HG02623 (cell line): ENCODE data around the gene NOL4.

Experiments used
- ATAC-seq: cut with Tn5 transposase; IDR thresholded peaks from one replicate; pipeline ENCODE4 v1.9.1; 2021; ENCODE audit warnings: moderate library complexity; ENCODE audit not compliant: unreplicated experiment

Gene NOL4

DNA sequence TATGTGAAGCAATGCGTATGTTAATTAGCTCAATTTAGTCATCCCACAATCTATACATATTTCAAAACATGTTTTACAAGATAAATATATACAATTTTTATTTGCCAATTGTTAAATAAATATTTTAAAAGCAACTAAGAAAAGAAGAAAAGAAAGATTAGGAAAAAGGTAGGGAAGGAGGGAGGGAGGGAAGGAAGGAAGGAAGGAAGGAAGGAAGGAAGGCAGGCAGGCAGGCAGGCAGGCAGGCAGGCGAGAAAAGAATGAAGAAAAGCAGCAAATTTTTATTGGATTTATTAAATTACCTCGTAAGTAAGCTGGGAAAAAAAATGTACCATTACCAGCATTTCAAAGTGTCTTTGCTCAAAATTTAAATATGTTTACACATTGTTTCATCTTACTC, 30.5 kb downstream of the NOL4 start:
- no peak for ATAC-seq

DNA sequence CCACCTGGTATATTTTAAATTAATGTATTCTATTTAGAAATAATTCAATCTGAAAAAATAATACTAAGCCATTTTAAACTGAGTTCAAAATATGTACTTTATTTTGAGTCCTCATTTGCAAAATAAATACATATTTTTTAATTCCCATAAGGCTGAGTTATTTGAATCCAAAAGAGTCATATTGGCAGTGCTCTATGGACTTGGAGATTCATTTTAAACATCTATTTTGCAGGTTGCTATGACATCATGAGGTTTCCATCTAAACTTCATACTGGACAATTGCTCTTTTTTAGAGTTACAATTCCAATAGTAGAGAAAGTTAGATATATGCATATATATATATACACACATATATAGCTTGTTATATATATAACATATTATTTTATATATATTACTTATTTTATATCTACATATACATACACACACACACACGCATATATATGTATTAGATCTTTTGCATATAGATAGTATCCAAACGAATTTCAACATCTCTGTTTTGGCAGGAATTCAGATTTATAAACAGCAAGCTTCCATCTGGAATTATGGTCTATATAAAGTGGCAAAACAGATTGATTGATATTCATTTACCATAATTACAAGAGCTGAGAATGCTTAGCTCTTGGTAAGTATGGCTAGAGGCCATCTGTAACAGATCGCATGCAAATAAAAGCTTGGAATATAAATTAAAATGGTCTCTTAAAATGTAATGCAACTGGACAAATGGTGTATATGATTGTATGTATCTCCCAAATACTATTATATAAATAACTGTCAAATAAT, 34.9 kb downstream of the NOL4 start:
- ATAC-seq = no peak
